GM19372 (cell line): ENCODE measurements around the gene TSPEAR.
"Not testable (repeated sequence)": the region's sequence is repeated elsewhere in the genome, so short reads cannot be mapped to it uniquely, and the experiment has no call there.

Experiments used
- ATAC-seq: cut with Tn5 transposase; IDR thresholded peaks from one replicate; pipeline ENCODE4 v1.9.1; 2021; ENCODE audit warnings: mild to moderate bottlenecking, low read depth, moderate library complexity; ENCODE audit not compliant: unreplicated experiment

Gene TSPEAR

GRCh38 chr21:44578371-44579055, 132.9 kb downstream of the TSPEAR start:
- no peak for ATAC-seq

- ATAC-seq: no peak
Measured at GRCh38 chr21:44576025-44576420, 135.3 kb downstream of the TSPEAR start.

- no peak for ATAC-seq
Measured at GRCh38 chr21:44575307-44576024, 135.9 kb downstream of the TSPEAR start.

GRCh38 chr21:44574457-44575306, 136.7 kb downstream of the TSPEAR start:
- ATAC-seq: no peak

GRCh38 chr21:44573630-44574456, 137.5 kb downstream of the TSPEAR start, which contains the start of gene KRTAP10-4:
Gene KRTAP10-4 (plus strand): TSS chr21:44573729. CDS start chr21:44573759, 30 bp downstream.
- not testable (repeated sequence) for ATAC-seq

GRCh38 chr21:44572959-44573583, 138.3 kb downstream of the TSPEAR start:
- ATAC-seq: no peak

GRCh38 chr21:44571844-44572782, 139.3 kb downstream of the TSPEAR start:
- ATAC-seq: no peak

- no peak for ATAC-seq
Measured at GRCh38 chr21:44571296-44571695, 140.1 kb downstream of the TSPEAR start.

GRCh38 chr21:44569861-44570517, 141.4 kb downstream of the TSPEAR start:
- no peak for ATAC-seq

GRCh38 chr21:44568667-44569556, 142.5 kb downstream of the TSPEAR start:
- ATAC-seq: no peak

GRCh38 chr21:44568261-44568660, 143.1 kb downstream of the TSPEAR start:
- no peak for ATAC-seq

- ATAC-seq: no peak
Measured at GRCh38 chr21:44567481-44568171, 143.7 kb downstream of the TSPEAR start.

GRCh38 chr21:44566403-44566802, 145.0 kb downstream of the TSPEAR start:
- ATAC-seq: no peak

- ATAC-seq: no peak
Measured at GRCh38 chr21:44564886-44565598, 146.3 kb downstream of the TSPEAR start.

- no peak for ATAC-seq
Measured at GRCh38 chr21:44564099-44564498, 147.3 kb downstream of the TSPEAR start.

- ATAC-seq: no peak
Measured at GRCh38 chr21:44558695-44559094, 152.7 kb downstream of the TSPEAR start, which contains the start of gene KRTAP10-3. Gene KRTAP10-3 (minus strand): TSS chr21:44558795. CDS start chr21:44558715, 80 bp downstream.
